ENCODE measurements around the gene CCDC177. TPM values are rescaled to one million over a fixed set of nuclear protein-coding genes. Genes with fewer than 3 reads are reported as not detected.

The CCDC177 gene
- total RNA-seq, 1 experiment from 2014 or later = not detected

GRCh38 chr14:69580009-69580577, 5.4 kb upstream of the CCDC177 start:
- no peak overlapping the region for H3K4me2 ChIP-seq (ENCODE audit: low read depth, low read length, poor library complexity, severe bottlenecking)
- DNase-seq = peak; percentile 87

GRCh38 chr14:69579476-69579875, 4.8 kb upstream of the CCDC177 start:
- H4K20me1 ChIP-seq (ENCODE audit: insufficient read depth, low read depth, low read length) = no peaks in the 10 kb centered on the region
- no peak overlapping the region for H3K4me3 ChIP-seq (ENCODE audit: low read length)
- H3K36me3 ChIP-seq (ENCODE audit: insufficient read depth, low read length) = no peaks in the 10 kb centered on the region
- no peaks in the 10 kb centered on the region for H3K27me3 ChIP-seq (ENCODE audit: low read length)
- H3K4me1 ChIP-seq (ENCODE audit: low read length) = peaks cover 14% of the 10 kb centered on the region
- H2AFZ ChIP-seq (ENCODE audit: low read length) = no peak overlapping the region
- H3K9me2 ChIP-seq (replicated peaks; ENCODE audit: insufficient read depth, low read length) = no peaks in the 10 kb centered on the region
- DNase-seq = no peak
- H3K4me2 ChIP-seq (ENCODE audit: low read depth, low read length, poor library complexity, severe bottlenecking) = no peak overlapping the region
- no peaks in the 10 kb centered on the region for H3K9me3 ChIP-seq (ENCODE audit: low read length)
- H3K79me2 ChIP-seq (ENCODE audit: low read length) = no peaks in the 10 kb centered on the region
- no peak overlapping the region for H3K27ac ChIP-seq (ENCODE audit: low read length)
- H3K9ac ChIP-seq (ENCODE audit: low read length) = no peak overlapping the region

More at GRCh38 chr14:69580009-69580577, 5.4 kb upstream of the CCDC177 start:
- Histone ChIP-seq H3K79me2 (ENCODE audit: low read length) (no peaks in the 10 kb centered on the region), H3K9ac (ENCODE audit: low read length) (no peak overlapping the region), H3K9me2 (replicated peaks; ENCODE audit: insufficient read depth, low read length) (no peaks in the 10 kb centered on the region), H3K27ac (ENCODE audit: low read length) (no peak overlapping the region), H3K27me3 (ENCODE audit: low read length) (no peaks in the 10 kb centered on the region), H3K9me3 (ENCODE audit: low read length) (no peaks in the 10 kb centered on the region), H4K20me1 (ENCODE audit: insufficient read depth, low read depth, low read length) (no peaks in the 10 kb centered on the region), H3K36me3 (ENCODE audit: insufficient read depth, low read length) (no peaks in the 10 kb centered on the region), H2AFZ (ENCODE audit: low read length) (no peak overlapping the region), H3K4me1 (ENCODE audit: low read length) (peaks cover 12% of the 10 kb centered on the region), H3K4me3 (ENCODE audit: low read length) (no peak overlapping the region)

GRCh38 chr14:69574954-69575295, 254 bp upstream of the CCDC177 start:
- H3K9me2 ChIP-seq (replicated peaks; ENCODE audit: insufficient read depth, low read length) = no peaks in the 10 kb centered on the region
- DNase-seq = no peak
- H3K36me3 ChIP-seq (ENCODE audit: insufficient read depth, low read length) = no peaks in the 10 kb centered on the region
- H3K79me2 ChIP-seq (ENCODE audit: low read length) = no peaks in the 10 kb centered on the region
- peaks cover 16% of the 10 kb centered on the region for H3K4me1 ChIP-seq (ENCODE audit: low read length)
- H4K20me1 ChIP-seq (ENCODE audit: insufficient read depth, low read depth, low read length) = no peaks in the 10 kb centered on the region
- H3K4me3 ChIP-seq (ENCODE audit: low read length) = no peak overlapping the region
- H3K9me3 ChIP-seq (ENCODE audit: low read length) = no peaks in the 10 kb centered on the region
- no peak overlapping the region for H2AFZ ChIP-seq (ENCODE audit: low read length)
- peak overlapping the region; percentile 59 for H3K4me2 ChIP-seq (ENCODE audit: low read depth, low read length, poor library complexity, severe bottlenecking)
- H3K9ac ChIP-seq (ENCODE audit: low read length) = no peak overlapping the region
- no peaks in the 10 kb centered on the region for H3K27me3 ChIP-seq (ENCODE audit: low read length)
- no peak overlapping the region for H3K27ac ChIP-seq (ENCODE audit: low read length)

GRCh38 chr14:69573831-69574262, 824 bp downstream of the CCDC177 start:
- peak; percentile 83 for DNase-seq
- no peak overlapping the region for H3K27ac ChIP-seq (ENCODE audit: low read length)
- H4K20me1 ChIP-seq (ENCODE audit: insufficient read depth, low read depth, low read length) = no peaks in the 10 kb centered on the region
- peak overlapping the region; percentile 59 for H3K4me2 ChIP-seq (ENCODE audit: low read depth, low read length, poor library complexity, severe bottlenecking)
- no peaks in the 10 kb centered on the region for H3K9me3 ChIP-seq (ENCODE audit: low read length)
- no peaks in the 10 kb centered on the region for H3K79me2 ChIP-seq (ENCODE audit: low read length)
- no peaks in the 10 kb centered on the region for H3K36me3 ChIP-seq (ENCODE audit: insufficient read depth, low read length)
- H3K9me2 ChIP-seq (replicated peaks; ENCODE audit: insufficient read depth, low read length) = no peaks in the 10 kb centered on the region
- H3K4me1 ChIP-seq (ENCODE audit: low read length) = peaks cover 16% of the 10 kb centered on the region
- no peaks in the 10 kb centered on the region for H3K27me3 ChIP-seq (ENCODE audit: low read length)
- no peak overlapping the region for H2AFZ ChIP-seq (ENCODE audit: low read length)
- peak overlapping the region; percentile 60 for H3K4me3 ChIP-seq (ENCODE audit: low read length)
- peak overlapping the region; percentile 31; the same call in 1 of the 2 replicates for H3K9ac ChIP-seq (ENCODE audit: low read length)

GRCh38 chr14:69573205-69573830, 1.4 kb downstream of the CCDC177 start:
- no peaks in the 10 kb centered on the region for H3K36me3 ChIP-seq (ENCODE audit: insufficient read depth, low read length)
- no peaks in the 10 kb centered on the region for H3K9me3 ChIP-seq (ENCODE audit: low read length)
- peaks cover 15% of the 10 kb centered on the region for H3K4me1 ChIP-seq (ENCODE audit: low read length)
- H3K27me3 ChIP-seq (ENCODE audit: low read length) = no peaks in the 10 kb centered on the region
- H3K9me2 ChIP-seq (replicated peaks; ENCODE audit: insufficient read depth, low read length) = no peaks in the 10 kb centered on the region
- no peaks in the 10 kb centered on the region for H3K79me2 ChIP-seq (ENCODE audit: low read length)
- H2AFZ ChIP-seq (ENCODE audit: low read length) = no peak overlapping the region
- no peaks in the 10 kb centered on the region for H4K20me1 ChIP-seq (ENCODE audit: insufficient read depth, low read depth, low read length)
- H3K4me3 ChIP-seq (ENCODE audit: low read length) = peak overlapping the region; percentile 60; the same call in 1 of the 2 replicates
- peak overlapping the region; percentile 59 for H3K4me2 ChIP-seq (ENCODE audit: low read depth, low read length, poor library complexity, severe bottlenecking)
- no peak for DNase-seq
- H3K9ac ChIP-seq (ENCODE audit: low read length) = no peak overlapping the region
- no peak overlapping the region for H3K27ac ChIP-seq (ENCODE audit: low read length)

GRCh38 chr14:69572841-69573135, 1.9 kb downstream of the CCDC177 start:
- H3K4me2 ChIP-seq (ENCODE audit: low read depth, low read length, poor library complexity, severe bottlenecking) = no peak overlapping the region
- no peaks in the 10 kb centered on the region for H4K20me1 ChIP-seq (ENCODE audit: insufficient read depth, low read depth, low read length)
- no peaks in the 10 kb centered on the region for H3K9me3 ChIP-seq (ENCODE audit: low read length)
- no peak overlapping the region for H3K9ac ChIP-seq (ENCODE audit: low read length)
- no peaks in the 10 kb centered on the region for H3K36me3 ChIP-seq (ENCODE audit: insufficient read depth, low read length)
- H3K4me1 ChIP-seq (ENCODE audit: low read length) = peaks cover 13% of the 10 kb centered on the region
- H2AFZ ChIP-seq (ENCODE audit: low read length) = no peak overlapping the region
- no peak overlapping the region for H3K27ac ChIP-seq (ENCODE audit: low read length)
- H3K9me2 ChIP-seq (replicated peaks; ENCODE audit: insufficient read depth, low read length) = no peaks in the 10 kb centered on the region
- DNase-seq = no peak
- no peak overlapping the region for H3K4me3 ChIP-seq (ENCODE audit: low read length)
- H3K79me2 ChIP-seq (ENCODE audit: low read length) = no peaks in the 10 kb centered on the region
- no peaks in the 10 kb centered on the region for H3K27me3 ChIP-seq (ENCODE audit: low read length)

- no peaks in the 10 kb centered on the region for H3K36me3 ChIP-seq (ENCODE audit: insufficient read depth, low read length)
- no peak overlapping the region for H3K4me2 ChIP-seq (ENCODE audit: low read depth, low read length, poor library complexity, severe bottlenecking)
- no peak overlapping the region for H3K4me3 ChIP-seq (ENCODE audit: low read length)
- no peaks in the 10 kb centered on the region for H4K20me1 ChIP-seq (ENCODE audit: insufficient read depth, low read depth, low read length)
- H3K27ac ChIP-seq (ENCODE audit: low read length) = no peak overlapping the region
- no peaks in the 10 kb centered on the region for H3K9me2 ChIP-seq (replicated peaks; ENCODE audit: insufficient read depth, low read length)
- H3K27me3 ChIP-seq (ENCODE audit: low read length) = no peaks in the 10 kb centered on the region
- H3K9me3 ChIP-seq (ENCODE audit: low read length) = no peaks in the 10 kb centered on the region
- no peak for DNase-seq
- H2AFZ ChIP-seq (ENCODE audit: low read length) = no peak overlapping the region
- H3K9ac ChIP-seq (ENCODE audit: low read length) = no peak overlapping the region
- H3K4me1 ChIP-seq (ENCODE audit: low read length) = peaks cover 13% of the 10 kb centered on the region
- H3K79me2 ChIP-seq (ENCODE audit: low read length) = no peaks in the 10 kb centered on the region
Observed at GRCh38 chr14:69572030-69572840, 2.4 kb downstream of the CCDC177 start.

GRCh38 chr14:69571449-69572029, 3.1 kb downstream of the CCDC177 start:
- H4K20me1 ChIP-seq (ENCODE audit: insufficient read depth, low read depth, low read length) = no peaks in the 10 kb centered on the region
- no peak overlapping the region for H3K9ac ChIP-seq (ENCODE audit: low read length)
- no peak overlapping the region for H3K4me2 ChIP-seq (ENCODE audit: low read depth, low read length, poor library complexity, severe bottlenecking)
- DNase-seq = no peak
- H3K27ac ChIP-seq (ENCODE audit: low read length) = no peak overlapping the region
- no peak overlapping the region for H2AFZ ChIP-seq (ENCODE audit: low read length)
- no peaks in the 10 kb centered on the region for H3K27me3 ChIP-seq (ENCODE audit: low read length)
- no peaks in the 10 kb centered on the region for H3K9me3 ChIP-seq (ENCODE audit: low read length)
- H3K4me3 ChIP-seq (ENCODE audit: low read length) = no peak overlapping the region
- no peaks in the 10 kb centered on the region for H3K79me2 ChIP-seq (ENCODE audit: low read length)
- H3K4me1 ChIP-seq (ENCODE audit: low read length) = peaks cover 13% of the 10 kb centered on the region
- no peaks in the 10 kb centered on the region for H3K36me3 ChIP-seq (ENCODE audit: insufficient read depth, low read length)
- no peaks in the 10 kb centered on the region for H3K9me2 ChIP-seq (replicated peaks; ENCODE audit: insufficient read depth, low read length)
